Adrenal gland (tissue), 12 donors: ENCODE results near the gene UBALD2. TPM values are rescaled to one million over a fixed set of nuclear protein-coding genes. Genes with fewer than 3 reads are reported as not detected.

Experiments used
- DNase-seq, 7 donors: peaks; one replicate each; pipeline ENCODE4 v3.0.0-alpha.2; 2019 to 2020
- H3K27ac ChIP-seq, 5 donors: fragments of 200-600 bp; sonication (generic) in 4 of 5; 1 replicate in 3 of 5; 2 replicates in 2 of 5; pipeline versions ENCODE4 v1.5.1 to v1.8.0; 2016 to 2020; ENCODE audit warnings: mild to moderate bottlenecking in 1 of 5
- H3K27me3 ChIP-seq: fragments of 200-600 bp; 2 replicates; pipeline ENCODE4 v1.8.0; 2021
- H3K36me3 ChIP-seq, 2 donors: fragments of 200-600 bp; replicated peaks in 1 of 2; 1 replicate in 1 of 2; 2 replicates in 1 of 2; pipeline versions ENCODE4 v1.5.1 to v1.8.0; 2018 to 2022
- H3K4me1 ChIP-seq, 2 donors: fragments of 200-600 bp; replicated peaks in 1 of 2; 1 replicate in 1 of 2; 2 replicates in 1 of 2; pipeline versions ENCODE4 v1.5.1 to v1.8.0; 2018 to 2021
- H3K4me3 ChIP-seq, 4 donors: fragments of 200-600 bp; sonication (generic) in 3 of 4; one replicate each; pipeline ENCODE4 v1.5.1; 2016 to 2018
- H3K9me3 ChIP-seq, 3 donors: fragments of 200-600 bp; sonication (generic) in 1 of 3; replicated peaks in 1 of 3; 1 replicate in 2 of 3; 2 replicates in 1 of 3; pipeline versions ENCODE4 v1.5.1 to v1.8.0; 2016 to 2021
- POLR2A ChIP-seq, 2 donors: fragments of 450-650 bp; IDR thresholded peaks; one replicate each; pipeline ENCODE4 v1.6.1; 2017; ENCODE audit warnings: antibody characterized with exemption in 2 of 2, mild to moderate bottlenecking in 2 of 2, moderate library complexity in 1 of 2
- WGBS, 4 donors: extraction: QIAGEN DNeasy Blood & Tissue Kit in 2 of 4; methylation state at CpG; one replicate each; pipeline versions ENCODE4 v1.1.5 to v1.1.7; 2013 to 2017; 5-methylcytosine and 5-hydroxymethylcytosine counted together
- intact Hi-C, 2 donors: fragments of 100-400 bp; cut with DNase I; formaldehyde crosslinking; loops; one replicate each; pipeline versions ENCODE4 v1.14.1 to v1.15.0; 2022 to 2023
- polyA plus RNA-seq, 3 donors: library from polyadenylated mRNA; stranded (reverse); fragments of 200-250 nt in 2 of 3; fragments of 350-450 nt in 1 of 3; fragmentation: Illumina TruSeq in 1 of 3; extraction: RNeasy Lipid Tissue Mini Kit (QIAGEN cat#74804) in 1 of 3; gene quantifications; one replicate each; pipeline ENCODE4 v1.2.3, GENCODE V29; 2013 to 2014
- total RNA-seq, 9 donors: library from RNA; depleted of rRNA in 4 of 9; stranded (reverse); fragments of >200 nt in 4 of 9; fragments of 120-200 nt in 1 of 9; fragmentation: NEBNext Ultra II Directional in 1 of 9; extraction: Animal tissue kit (Norgen Biotek cat#: 25700) in 1 of 9; gene quantifications; one replicate each; pipeline versions ENCODE4 v1.1.0 to v1.2.4, GENCODE V29; 2013 to 2023
- TF ChIP-seq, protein P1 (sequence below), 6 experiments: fragments of 450-650 bp in 4 of 6; fragments of 200-600 bp in 2 of 6; sonication (generic) in 1 of 6; IDR thresholded peaks; 1 replicate in 5 of 6; 2 replicates in 1 of 6; pipeline versions ENCODE4 v1.5.1 to v1.8.0; 2016 to 2021; ENCODE audit warnings: antibody characterized with exemption in 6 of 6, mild to moderate bottlenecking in 2 of 6, moderate library complexity in 1 of 6
- donor health status: healthy with polysubstance abuse.
- donor health status: Bipolar disorder and iron deficiency.
- donor health status: DM: yes; HTN: yes; CAD: no.
- donor health status: DM: no; HTN: no; CAD: no.
- donor health status: DM: no; HTN: no; CAD: no.
- donor health status: DM: yes; HTN: yes; CAD: no.

Gene UBALD2
- total and polyA plus RNA-seq, 12 donors: 5.2 to 71.2 (median 14.3) TPM

DNA sequence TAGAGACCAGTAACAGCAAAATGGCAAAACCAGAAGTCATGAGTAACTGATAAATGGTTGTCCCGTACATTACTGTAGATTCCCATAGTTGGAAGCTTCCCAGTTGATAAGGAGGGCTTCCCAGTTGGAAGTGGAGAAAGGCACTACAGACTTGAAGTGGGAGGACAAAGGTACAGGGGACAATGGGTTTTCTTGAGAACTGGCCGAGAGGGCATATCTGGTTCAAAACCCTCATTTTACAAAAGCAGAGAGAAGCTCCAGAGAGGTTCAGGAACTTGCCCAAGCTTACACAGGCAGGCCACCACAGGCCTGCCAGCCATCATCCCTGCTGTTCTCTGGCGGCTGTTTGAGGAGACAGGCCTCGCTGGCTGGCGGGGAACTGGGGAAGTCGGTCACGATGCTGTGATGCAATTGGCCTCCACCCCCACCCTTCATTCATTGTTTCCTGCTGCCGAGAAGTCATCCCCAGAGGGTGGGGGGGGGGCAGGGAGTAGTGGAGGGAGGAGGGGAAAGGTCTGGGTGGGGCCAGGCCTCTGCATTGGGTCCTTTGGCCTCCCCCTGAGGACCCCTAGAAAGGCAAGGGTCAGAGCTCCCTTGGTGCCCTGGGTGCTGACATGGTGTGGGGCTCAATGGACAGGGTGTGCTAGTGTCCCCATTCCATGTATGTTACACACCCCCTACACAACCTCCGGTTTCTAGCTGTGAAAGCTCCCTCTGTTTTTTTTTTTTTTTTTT lies 3.0 kb downstream of the UBALD2 start:
- peak in 6 of 7 donors; percentile 60 to 82 (median 72) for DNase-seq
- H3K4me3 ChIP-seq: no peak overlapping the region
- peaks cover 0 to 5% of the 10 kb centered on the region in 2 donors for H3K36me3 ChIP-seq
- H3K9me3 ChIP-seq: no peaks in the 10 kb centered on the region
- H3K27ac ChIP-seq: peak overlapping the region in 3 of 5 donors; percentile 8 to 84 (median 36)
- intact Hi-C loops: no loop called here
- TF ChIP-seq, protein P1, sequence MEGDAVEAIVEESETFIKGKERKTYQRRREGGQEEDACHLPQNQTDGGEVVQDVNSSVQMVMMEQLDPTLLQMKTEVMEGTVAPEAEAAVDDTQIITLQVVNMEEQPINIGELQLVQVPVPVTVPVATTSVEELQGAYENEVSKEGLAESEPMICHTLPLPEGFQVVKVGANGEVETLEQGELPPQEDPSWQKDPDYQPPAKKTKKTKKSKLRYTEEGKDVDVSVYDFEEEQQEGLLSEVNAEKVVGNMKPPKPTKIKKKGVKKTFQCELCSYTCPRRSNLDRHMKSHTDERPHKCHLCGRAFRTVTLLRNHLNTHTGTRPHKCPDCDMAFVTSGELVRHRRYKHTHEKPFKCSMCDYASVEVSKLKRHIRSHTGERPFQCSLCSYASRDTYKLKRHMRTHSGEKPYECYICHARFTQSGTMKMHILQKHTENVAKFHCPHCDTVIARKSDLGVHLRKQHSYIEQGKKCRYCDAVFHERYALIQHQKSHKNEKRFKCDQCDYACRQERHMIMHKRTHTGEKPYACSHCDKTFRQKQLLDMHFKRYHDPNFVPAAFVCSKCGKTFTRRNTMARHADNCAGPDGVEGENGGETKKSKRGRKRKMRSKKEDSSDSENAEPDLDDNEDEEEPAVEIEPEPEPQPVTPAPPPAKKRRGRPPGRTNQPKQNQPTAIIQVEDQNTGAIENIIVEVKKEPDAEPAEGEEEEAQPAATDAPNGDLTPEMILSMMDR (IDR thresholded peaks at IDR 0.05): no peak
- TF ChIP-seq POLR2A (IDR thresholded peaks at IDR 0.05): no peak
- no peaks in the 10 kb centered on the region for H3K27me3 ChIP-seq
- peaks cover 16 to 55% of the 10 kb centered on the region in 2 donors for H3K4me1 ChIP-seq
- 41 to 71% (median 51%) methylated on average over 4 to 9 of the region's 9 CpGs for WGBS, 4 donors

DNA sequence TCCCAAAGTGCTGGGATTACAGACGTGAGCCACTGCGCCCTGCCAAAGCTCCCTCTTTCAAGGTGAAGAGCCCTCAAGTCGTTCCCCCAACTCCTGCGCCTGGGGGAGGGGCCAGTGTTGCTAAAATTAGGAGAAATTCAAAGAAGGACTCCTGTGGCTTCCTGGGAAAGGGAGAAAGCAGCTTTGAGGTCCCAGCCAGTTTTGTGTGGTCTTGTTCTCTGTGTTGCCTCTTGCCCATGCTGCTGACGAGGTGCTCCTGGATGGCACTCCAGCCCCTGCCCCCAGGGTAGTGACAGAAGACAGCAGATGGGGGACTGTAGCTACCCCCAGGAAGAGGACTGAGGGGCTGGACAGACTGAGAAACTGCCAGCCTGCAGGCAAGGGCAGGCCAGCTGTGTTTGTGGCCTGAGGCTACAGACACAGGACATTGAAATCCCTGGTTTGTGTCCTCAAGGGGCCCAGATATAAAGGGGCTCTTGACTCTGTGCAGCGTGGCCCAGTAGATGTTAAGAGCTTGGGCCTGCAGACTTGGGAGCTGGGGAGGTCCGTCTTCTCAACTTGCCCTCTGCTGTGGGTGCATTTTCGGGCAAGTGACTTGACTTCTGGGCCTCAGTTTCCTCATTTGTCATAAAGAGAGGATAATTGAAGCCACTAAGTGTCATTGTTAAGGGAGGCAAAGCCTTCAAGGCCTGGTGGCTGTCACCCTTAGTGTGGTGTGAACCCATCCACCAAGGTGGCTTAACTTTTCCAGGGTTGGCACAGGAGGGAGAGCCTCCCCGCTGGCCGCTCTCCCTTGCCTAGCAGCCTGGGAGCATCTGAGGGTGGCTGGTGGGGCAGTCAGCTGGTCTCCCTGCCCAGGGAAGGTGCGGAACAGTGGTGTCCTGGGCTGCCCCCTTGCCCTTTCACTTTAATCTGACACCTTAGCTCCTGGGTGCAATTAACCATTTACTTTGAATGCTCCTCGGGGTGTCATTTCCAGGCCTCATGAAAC lies 4.1 kb downstream of the UBALD2 start:
- H3K4me1 ChIP-seq: peaks cover 15 to 53% of the 10 kb centered on the region in 2 donors
- TF ChIP-seq, protein P1 (IDR thresholded peaks at IDR 0.05): no peak
- TF ChIP-seq POLR2A (IDR thresholded peaks at IDR 0.05): no peak
- WGBS, 4 donors: 70 to 85% (median 76%) methylated on average over 11 to 12 of the region's 12 CpGs
- peaks cover 0 to 5% of the 10 kb centered on the region in 2 donors for H3K36me3 ChIP-seq
- peak overlapping the region in 2 of 5 donors; percentile 24 to 84 for H3K27ac ChIP-seq
- intact Hi-C loops: no loop called here
- H3K4me3 ChIP-seq: no peak overlapping the region
- H3K27me3 ChIP-seq: no peaks in the 10 kb centered on the region
- no peak for DNase-seq
- H3K9me3 ChIP-seq: no peaks in the 10 kb centered on the region

DNA sequence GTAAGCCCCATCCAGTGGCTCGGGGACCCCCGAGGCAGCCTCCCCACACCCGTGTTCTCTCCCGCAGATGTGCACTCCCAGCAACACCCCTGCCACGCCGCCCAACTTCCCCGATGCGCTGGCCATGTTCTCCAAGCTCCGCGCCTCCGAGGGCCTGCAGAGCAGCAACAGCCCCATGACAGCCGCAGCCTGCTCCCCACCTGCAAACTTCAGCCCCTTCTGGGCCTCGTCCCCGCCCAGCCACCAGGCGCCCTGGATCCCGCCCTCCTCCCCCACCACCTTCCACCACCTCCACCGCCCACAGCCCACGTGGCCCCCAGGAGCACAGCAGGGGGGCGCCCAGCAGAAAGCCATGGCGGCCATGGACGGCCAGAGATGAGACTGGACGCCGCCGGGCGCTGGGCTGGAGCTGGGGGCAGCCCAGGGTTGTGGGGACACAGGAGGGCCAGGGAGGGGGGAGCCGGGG lies 5.0 kb downstream of the UBALD2 start:
- no peak overlapping the region for H3K4me3 ChIP-seq
- H3K9me3 ChIP-seq: no peaks in the 10 kb centered on the region
- WGBS, 4 donors: 90 to 92% (median 91%) methylated on average over 23 to 26 of the region's 26 CpGs
- H3K27ac ChIP-seq: no peak overlapping the region
- no peak for DNase-seq
- H3K36me3 ChIP-seq: peaks cover 0 to 5% of the 10 kb centered on the region in 2 donors
- no peaks in the 10 kb centered on the region for H3K27me3 ChIP-seq
- peaks cover 11 to 50% of the 10 kb centered on the region in 2 donors for H3K4me1 ChIP-seq
- intact Hi-C loops: no loop called here
- TF ChIP-seq POLR2A (IDR thresholded peaks at IDR 0.05): no peak
- TF ChIP-seq, protein P1 (IDR thresholded peaks at IDR 0.05): no peak
